GM19035 (cell line): ENCODE results near the gene SPDYE16.
"Not testable (repeated sequence)": the region's sequence is repeated elsewhere in the genome, so short reads cannot be mapped to it uniquely, and the experiment has no call there.

Experiments used
- ATAC-seq: cut with Tn5 transposase; IDR thresholded peaks from one replicate; pipeline ENCODE4 v1.9.1; 2021; ENCODE audit not compliant: unreplicated experiment

SPDYE16 gene

DNA sequence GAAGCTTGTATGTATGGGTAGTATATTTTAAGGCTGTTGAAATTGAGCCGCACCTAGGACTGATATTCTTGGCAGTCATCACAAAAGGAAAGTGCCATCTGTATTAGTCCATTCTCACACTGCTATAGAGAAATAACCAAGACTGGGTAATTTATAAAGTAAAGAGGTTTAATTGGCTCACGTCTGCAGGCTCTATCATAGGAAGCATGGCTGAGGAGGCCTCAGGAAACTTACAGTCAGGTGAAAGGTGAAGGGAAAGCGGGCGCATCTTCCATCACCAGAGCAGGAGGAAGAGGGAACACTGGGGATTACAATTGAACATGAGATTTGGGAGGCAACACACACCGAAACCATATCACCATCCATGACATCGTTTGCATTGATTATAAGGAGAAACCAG is 8.9 kb upstream of the SPDYE16 start:
- ATAC-seq, result not testable (repeated sequence)

DNA sequence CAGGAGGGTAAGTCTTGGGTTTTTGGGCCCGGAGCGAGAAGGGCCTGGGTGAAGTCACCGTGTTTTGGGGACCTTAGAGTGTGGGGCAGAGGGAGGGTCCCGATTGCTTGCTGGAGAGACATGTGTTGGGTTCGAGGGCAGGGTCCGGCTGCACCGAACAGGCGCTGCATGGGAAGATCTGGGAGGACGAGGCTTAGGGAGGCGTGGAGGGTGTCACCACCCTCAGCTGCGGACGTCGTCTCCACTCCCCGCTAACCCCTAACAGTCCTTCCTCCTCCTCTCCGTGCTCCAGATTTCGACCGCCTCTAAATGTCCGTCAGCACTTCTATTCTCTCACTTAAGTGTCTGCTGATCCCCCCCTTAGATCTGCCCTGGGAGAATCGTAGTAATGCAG is 6.8 kb upstream of the SPDYE16 start:
- not testable (repeated sequence) for ATAC-seq

DNA sequence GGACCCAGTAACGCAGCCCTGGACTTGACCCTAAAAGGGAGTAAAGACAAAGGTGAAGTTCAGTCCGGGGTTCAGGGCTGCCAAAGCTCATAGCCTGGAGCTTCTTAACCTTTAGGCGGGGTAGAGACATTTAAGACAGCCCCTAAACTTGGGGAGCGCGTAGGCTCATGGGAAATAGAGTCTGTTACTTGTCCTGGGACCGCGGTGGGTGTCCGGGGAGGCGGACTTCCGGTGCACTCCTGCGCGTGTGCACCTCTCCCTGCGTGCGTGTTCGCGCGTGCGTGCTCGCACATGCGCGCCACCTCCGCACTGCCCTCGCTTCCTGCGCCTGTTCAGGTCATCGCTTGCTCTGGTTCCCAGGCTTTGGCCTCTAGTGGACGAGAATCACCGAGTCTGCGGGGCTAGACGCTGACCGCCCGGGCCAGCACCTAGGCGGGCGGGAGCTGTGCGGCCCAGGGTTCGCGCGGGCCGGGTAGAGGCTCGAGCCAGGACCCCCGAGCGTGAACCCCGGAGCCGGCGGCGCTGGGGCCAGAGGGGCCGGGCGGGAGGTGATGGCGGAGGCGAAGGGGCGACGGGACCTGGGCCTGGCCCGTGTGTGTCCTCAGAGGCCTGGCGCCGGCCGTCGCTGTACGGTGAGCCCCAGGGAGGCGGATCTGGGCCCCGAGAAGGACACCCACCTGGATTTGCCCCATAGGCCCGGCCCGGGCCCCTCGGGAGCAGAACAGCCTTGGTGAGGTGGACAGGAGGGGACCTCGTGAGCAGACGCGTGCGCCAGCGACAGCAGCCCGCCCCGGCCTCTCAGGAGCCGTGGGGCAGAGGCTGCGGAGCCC is 6.1 kb upstream of the SPDYE16 start:
- peak; percentile 99 for ATAC-seq

DNA sequence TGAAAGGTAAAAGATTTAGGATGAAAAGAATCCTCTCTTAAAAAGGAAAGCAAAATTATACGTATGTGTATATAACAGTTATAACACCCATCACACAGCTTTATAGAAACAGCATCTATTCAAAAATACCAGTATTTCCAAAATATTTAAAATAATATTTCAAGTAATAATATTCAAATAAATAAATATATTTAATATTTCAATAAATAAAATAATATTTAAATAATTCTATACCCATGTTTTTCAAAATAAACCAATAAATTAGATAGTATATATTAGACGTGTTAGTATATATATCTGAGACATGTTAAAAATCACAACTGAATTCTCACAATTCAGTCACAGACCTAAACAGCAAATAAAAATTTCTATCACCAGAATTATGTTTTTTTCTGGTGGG is 11.5 kb downstream of the SPDYE16 start:
- ATAC-seq, result not testable (repeated sequence)

DNA sequence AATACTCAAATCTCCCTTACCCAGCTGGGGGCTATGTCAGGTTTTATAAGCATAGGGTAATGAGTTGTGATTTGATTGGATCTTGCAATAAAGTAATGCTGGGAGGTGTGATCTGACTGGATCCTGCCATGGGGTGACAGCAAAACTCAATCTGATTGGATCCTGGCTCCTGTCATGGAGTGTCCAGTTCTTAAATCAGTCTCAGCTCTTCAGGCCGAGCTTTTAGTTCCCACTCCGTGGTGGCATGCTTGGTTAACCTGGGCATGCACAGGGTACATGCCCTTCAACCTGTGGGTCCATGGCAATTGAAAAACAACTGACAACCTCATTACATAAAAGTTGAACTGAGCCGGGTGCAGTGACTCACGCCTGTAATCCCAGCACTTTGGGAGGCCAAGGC is 16.9 kb downstream of the SPDYE16 start:
- not testable (repeated sequence) for ATAC-seq

DNA sequence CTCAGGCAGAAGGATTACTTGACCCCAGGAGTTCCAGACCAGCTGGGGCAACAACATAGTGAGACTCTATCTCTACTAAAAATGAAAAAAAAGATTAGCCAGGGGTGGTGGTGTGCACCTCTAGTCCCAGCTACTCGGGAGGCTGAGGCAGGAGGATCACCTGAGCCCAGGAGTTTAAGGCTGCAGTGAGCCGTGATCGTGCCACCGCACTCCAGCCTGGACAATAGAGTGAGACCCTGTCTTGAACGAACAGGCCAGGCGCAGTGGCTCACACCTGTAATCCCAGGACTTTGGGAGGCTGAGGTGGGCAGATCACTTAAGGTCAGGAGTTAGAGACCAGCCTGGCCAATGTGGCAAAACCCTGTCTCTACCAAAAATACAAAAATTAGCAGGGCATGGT is 26.2 kb downstream of the SPDYE16 start:
- ATAC-seq, result not testable (repeated sequence)

DNA sequence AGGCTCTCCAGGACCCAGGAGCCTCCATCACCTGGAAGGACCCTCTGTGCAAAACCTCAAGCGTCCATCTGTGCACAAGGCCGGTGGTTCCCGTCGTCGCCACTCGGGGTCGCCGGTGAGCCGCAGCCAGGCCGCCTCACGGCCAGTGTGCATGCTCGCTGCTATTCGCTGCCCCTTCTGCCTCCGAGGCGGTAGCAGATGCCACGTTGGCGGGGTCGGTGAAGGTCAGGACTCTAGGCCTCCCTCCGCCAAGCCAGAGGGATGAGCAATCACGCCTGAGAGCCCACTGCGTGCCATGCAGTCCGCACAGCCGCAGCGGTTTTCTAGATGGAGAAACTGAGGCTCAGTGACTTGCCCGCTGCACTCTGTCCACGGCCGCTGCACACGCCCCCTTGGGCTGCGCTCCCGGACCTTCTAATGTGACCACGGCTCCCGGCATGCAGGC is 27.1 kb downstream of the SPDYE16 start:
- no peak for ATAC-seq

DNA sequence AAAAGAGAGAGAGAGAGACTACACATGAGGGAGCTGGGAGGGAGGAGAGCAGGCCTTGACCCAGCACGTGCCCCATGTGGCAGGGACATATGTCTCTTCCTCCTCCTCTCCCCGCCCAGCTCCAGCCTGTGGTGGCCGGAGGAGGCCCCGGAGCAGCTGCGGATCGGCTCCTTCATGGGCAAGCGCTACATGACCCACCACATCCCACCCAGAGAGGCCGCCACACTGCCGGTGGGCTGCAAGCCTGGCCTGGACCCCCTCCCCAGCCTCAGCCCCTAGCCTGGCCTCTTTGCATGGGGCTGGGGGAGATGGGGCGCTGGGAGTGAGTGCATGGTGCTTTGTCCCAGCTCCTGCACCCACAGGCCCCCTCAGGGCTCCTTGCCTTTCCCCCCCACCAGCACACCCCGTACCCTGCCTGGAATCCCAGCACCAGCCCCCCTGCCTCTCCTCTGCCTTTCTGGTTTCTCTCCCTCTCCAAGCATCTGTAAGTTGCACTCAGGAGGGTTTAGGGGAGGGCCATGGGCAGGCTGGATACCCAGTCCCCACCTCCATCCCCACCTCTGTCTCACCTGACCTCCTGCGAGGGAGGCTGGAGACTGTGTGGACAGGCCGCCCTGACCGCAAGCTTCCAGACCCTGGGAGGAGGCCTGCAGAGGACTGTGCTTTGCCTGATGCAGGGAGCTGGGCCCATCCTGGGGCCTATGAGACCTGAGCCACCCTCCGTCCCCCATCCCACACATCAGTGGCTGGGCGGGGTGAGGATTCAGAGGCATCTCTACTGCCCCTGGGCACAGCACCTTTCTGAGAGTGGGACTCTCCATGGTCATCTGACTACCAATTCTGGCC is 27.9 kb downstream of the SPDYE16 start:
- ATAC-seq, result no peak

DNA sequence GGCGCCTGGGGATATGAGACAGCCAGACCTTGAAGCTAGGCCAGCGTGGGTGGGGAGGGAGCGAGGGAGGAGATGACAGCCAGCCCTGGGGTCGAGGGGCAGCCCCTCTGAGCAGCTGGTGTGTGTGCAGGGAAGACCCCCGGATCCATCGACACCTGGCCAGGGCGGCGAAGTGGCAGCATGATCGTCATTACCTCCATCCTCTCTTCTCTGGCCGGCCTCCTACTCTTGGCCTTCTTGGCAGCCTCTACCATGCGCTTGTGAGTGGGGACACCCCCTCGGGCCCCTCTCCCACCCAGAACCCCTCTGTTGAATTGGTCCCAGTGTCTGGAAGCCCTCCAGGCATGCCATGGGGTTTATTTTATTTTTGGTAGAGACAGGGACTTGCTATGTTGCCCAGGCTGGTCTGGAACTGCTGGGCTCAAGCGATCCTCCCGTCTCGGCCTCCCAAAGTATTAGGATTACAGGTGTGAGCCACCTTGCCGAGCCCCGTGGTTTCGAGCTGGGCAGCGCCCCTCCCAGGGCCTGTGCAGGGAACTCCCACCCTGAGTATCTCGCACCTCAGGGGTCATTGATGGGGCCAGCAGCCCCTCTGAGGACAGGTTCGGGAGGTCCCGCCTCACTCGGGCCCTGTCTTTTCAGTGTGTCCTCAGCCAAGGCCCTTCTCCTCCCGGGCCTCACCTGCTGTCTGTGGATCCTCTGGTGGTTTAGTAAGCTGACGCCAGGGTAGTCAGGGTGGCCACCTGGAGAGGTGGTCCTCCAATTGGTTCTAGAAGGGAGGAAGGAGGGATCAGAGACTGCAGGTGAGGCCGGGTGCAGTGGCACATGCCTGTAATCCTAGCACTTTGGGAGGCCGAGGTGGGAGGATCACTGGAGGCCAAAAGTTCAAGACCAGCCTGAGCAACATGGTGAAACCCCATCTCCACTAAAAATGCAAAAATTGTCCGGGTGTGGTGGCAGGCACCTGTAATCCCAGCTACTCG is 29.0 kb downstream of the SPDYE16 start:
- ATAC-seq, result no peak

DNA sequence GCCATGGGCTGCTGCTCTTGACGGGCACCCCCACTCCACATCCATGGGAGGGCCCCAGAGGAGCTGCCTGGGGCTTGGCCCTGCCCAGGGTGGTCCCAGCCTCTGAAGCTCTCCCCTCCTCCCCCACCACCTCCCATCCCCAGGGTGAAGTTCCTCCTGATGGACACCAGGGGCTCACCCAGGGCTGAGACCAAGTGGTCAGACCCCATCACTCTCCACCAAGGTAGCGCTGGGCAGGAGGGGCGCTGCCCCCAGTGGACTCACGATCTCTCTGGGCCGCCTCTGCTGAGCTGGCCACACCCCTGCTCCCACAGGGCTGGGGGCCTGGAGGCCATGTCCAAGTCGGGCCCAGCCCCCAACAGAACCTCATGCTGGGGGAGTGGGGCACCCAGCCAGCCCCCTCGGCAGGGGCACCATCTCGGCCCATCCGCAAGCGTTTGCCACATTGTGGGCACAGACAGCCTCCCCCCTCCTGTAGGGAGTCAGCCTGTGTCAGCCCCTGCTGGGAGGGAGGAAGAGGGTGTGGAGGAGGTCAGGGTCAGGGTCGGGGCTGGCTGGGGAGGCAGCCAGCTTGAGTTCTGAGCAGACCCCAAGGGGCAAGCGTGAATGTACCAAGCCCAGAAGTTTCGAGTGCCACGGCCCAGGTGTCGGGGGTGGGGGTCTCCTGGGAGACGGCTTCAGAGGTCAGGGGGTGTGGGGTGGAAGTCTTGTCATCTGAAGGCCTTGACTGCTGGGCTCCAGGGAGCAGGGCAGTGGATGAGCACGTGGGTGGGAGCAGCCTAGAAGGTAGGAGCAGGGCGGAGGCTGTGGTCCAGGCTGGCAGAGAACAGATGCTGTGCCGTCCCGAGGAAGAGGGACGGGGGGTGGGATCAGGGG is 29.9 kb downstream of the SPDYE16 start:
- no peak for ATAC-seq

DNA sequence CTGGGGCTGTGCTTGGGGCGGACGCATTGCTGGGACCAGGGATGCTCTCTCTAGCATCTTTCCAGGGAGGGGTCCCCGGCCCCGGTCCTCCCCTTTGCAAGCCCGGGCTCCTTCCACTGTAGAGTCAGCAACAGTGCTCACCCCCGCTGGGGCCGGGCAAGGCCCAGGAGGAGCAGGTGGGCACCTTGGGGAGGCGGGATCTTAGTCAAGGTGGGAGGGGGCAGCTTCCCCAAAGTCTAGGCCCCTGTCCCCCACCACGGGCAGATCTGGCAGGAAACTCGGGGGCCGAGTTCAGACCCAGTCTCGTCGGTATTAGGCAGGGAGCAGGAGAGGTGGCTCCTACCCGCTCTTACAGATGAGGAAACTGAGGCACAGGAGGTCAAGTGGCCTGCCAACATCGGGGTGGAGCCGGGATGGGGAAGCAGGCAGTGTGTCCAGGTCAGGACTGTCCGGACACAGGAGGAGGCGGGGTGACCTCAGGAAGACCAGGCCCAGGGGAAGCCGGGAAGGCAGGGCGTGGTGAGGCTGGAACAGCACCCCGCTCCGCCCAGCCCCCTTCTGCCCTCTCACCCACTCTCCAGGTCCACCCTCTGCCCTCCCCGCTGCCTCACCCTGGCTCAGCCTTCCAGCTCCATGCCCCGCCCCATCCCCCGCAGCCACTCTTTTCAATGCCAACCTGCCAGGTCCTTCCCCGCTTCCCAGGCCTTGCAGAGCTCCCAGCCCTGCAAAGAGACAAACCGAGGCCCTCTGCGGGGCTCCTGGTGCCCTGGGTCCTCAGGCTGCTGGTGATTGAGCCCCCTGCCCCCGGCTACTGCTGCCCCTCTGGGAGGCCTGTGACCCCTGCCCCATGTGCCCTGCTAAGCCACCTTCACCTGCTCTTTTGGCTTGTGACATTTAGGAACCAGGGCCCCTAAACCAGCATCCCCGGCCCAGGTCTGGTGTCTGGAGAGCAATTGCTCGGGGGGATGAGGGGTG is 30.9 kb downstream of the SPDYE16 start:
- ATAC-seq, result not testable (repeated sequence)

DNA sequence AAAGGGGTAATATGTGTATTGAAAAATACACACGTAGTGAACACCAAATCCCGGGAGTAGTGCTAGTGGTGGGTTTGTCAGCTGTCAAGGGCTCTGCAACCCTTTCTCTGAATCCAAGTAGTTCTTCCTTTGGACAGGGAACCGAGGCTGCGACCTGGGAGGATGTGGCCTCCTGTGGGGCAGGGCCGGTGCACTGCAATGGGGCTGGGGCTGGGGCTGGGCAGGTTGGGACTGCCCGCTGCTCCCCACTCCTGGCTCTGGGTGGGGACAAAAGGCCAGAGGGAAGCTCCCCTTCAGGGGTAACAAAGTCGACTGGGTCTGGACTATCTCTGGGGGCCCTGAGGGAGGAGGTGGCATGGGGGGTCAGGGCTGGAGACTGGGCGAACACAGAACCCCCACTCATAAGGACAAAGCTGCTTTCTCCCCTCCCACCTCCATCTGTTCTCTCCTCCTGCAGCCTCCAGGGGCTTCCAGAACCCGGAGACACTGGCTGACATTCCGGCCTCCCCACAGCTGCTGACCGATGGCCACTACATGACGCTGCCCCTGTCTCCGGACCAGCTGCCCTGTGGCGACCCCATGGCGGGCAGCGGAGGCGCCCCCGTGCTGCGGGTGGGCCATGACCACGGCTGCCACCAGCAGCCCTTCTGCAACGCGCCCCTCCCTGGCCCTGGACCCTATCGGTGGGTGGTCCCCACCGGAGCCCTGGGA is 31.7 kb downstream of the SPDYE16 start:
- ATAC-seq, result not testable (repeated sequence)

DNA sequence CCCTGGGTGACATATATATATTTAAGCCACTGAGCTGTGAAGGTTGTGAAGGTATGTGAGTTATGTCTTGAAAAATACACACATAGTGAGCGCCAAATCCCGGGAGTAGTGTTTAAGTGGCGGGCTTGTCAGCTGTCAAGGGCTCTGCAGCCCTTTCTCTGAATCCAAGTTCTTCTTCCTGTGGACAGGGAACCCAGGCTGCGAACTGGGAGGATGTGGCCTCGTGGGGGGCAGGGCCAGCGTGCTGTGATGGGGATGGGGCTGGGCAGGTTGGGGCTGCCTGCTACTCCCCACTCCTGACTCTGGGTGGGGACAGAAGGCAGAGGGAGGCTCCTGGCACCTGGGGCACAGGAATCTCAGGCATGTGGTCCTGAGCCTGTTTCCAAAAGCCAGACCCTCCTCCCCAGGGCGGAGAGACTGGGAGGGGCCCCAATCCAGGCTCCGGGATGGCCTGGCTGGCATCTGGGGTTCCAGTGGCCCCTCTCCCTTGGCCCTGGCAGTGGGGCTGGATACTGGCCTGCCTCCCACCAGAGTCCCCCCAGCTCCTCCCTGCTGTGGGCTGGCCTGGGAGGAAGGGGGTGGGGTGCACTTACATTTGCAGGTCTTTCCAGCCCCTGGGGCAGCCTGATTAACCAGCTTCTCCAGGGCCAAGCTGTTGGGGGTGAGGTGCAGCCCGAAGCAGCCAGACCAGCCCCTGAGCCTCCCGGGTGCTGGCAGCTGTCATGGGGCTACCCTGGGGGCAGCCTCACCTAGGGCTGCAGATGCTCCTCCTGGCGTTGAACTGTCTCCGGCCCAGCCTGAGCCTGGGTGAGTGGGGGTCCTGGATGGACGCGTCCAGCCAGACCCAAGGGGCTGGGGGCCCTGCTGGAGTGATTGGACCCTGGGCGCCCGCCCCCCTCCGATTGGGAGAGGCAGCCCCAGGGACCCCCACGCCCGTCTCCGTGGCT is 32.9 kb downstream of the SPDYE16 start, which contains the start of gene UPK3B:
UPK3B (plus strand) TSS at position 622 of the 947 bp plus-strand sequence; CDS start at position 723, 101 bp downstream.
- no peak for ATAC-seq

DNA sequence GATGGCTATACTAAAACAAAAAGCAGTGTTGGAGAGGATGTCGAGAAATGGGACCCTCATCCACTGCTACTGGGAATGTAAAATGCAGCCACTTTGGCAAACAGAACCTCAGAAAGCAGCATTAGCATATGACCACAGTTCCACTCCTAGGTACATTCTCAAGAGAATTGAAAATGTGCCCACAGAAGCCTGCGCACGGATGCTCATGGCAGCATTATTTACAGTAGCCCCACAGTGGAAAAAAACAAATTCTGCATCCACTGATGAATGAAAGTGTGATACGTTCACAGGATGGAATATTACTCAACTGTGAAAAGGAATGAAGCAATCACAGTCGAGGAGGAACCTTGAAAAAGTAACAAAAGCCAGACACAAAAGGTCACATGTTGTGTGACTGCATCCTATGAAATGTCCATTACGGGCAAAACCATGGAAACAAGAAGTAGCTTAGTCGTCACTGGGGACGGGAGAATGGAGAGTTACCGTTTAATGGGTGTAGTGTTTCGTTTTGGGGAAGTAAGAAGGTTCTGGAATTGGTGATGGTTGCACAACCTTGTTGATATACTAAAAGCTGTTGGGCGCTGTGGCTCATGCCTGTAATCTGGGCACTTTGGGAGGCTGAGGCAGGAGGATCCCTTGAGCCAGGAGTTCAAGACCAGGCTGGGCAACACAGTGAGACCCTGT is 35.2 kb downstream of the SPDYE16 start:
- no peak for ATAC-seq

DNA sequence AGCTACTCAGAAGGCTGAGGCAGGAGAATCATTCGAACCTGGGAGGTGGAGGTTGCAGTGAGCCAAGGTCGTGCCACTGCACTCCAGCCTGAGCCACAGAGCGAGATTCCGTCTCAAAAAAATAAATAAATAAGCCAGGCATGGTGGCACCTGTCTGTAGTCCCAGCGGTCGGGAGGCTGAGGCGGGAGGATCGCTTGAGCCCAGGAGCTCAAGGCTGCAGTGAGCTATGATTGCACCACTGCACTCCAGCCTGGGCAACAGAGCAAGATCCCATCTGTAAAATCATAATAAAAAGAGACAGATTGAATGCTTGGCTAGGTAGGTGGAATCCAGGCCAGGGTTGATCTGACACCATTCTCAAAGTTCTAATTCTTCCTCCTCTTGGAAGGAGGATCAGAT is 36.5 kb downstream of the SPDYE16 start:
- ATAC-seq, result not testable (repeated sequence)

DNA sequence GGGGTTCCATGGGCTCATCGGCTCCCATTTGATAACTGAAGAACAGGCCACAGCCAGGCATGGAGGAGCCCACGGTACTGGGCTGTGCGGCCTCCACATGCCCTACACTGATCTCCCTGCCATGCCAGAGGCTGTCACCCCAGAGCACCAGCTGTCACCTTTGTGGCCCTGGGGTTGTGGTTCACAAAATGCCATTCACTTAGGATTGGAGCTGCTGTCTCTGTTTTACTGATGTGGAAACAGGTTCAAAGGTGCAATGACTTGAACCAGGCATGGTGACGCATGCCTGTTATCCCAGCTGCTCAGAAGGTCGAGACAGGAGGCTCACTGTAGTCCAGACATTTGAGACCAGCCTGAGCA is 37.0 kb downstream of the SPDYE16 start:
- ATAC-seq, result no peak
